CD14-positive monocyte (primary cell): ENCODE measurements around the gene SIMC1. TPM values are rescaled to one million over a fixed set of nuclear protein-coding genes. Genes with fewer than 3 reads are reported as not detected.
A peak's percentile ranks its signal among the peaks of the same experiment; 100 is the strongest.

Experiments
- DNase-seq, 3 donors: peaks; one replicate each; pipeline ENCODE4 v3.0.0-alpha.2; 2011 to 2022
- H2AFZ ChIP-seq: 2 replicates; pipeline ENCODE4 v1.6.0; 2012; ENCODE audit warnings: mild to moderate bottlenecking, low read depth, low read length, inconsistent platforms; ENCODE audit not compliant: insufficient read depth, poor library complexity, severe bottlenecking
- H3K27ac ChIP-seq, 2 donors: 1 replicate in 1 of 2; 2 replicates in 1 of 2; pipeline ENCODE4 v1.5.1; 2012 to 2013; ENCODE audit warnings: low read length in 2 of 2, control low read depth in 1 of 2, inconsistent platforms in 1 of 2, low read depth in 1 of 2, mild to moderate bottlenecking in 1 of 2
- H3K27me3 ChIP-seq, 2 donors: one replicate each; pipeline versions ENCODE4 v1.6.0 to v1.6.1; 2011 to 2013; ENCODE audit warnings: low read length in 2 of 2; ENCODE audit not compliant: control insufficient read depth in 2 of 2, insufficient read depth in 2 of 2
- H3K36me3 ChIP-seq, 2 donors: replicated peaks in 1 of 2; 1 replicate in 1 of 2; 2 replicates in 1 of 2; pipeline versions ENCODE4 v1.5.1 to v1.6.1; 2012 to 2013; ENCODE audit warnings: low read length in 2 of 2, control low read depth in 1 of 2, inconsistent platforms in 1 of 2, mild to moderate bottlenecking in 1 of 2; ENCODE audit not compliant: insufficient read depth in 2 of 2, control insufficient read depth in 1 of 2
- H3K4me1 ChIP-seq, 2 donors: 1 replicate in 1 of 2; 2 replicates in 1 of 2; pipeline versions ENCODE4 v1.5.1 to v1.6.1; 2012 to 2013; ENCODE audit warnings: low read length in 2 of 2, control low read depth in 1 of 2, inconsistent platforms in 1 of 2, mild to moderate bottlenecking in 1 of 2, moderate library complexity in 1 of 2; ENCODE audit not compliant: insufficient read depth in 2 of 2, control insufficient read depth in 1 of 2
- H3K4me2 ChIP-seq: replicated peaks from 2 replicates; pipeline ENCODE3; 2012; ENCODE audit warnings: low read length, moderate library complexity, mild to moderate bottlenecking; ENCODE audit not compliant: poor library complexity, severe bottlenecking; ENCODE audit errors: extremely low read depth
- H3K4me3 ChIP-seq, 3 experiments: fragments of 200-600 bp in 1 of 3; sonication (generic) in 1 of 3; replicated peaks in 1 of 3; 1 replicate in 2 of 3; 2 replicates in 1 of 3; pipeline ENCODE4 v1.5.1; 2011 to 2013; ENCODE audit warnings: low read length in 3 of 3, mild to moderate bottlenecking in 3 of 3, control low read depth in 2 of 3, low read depth in 2 of 3, inconsistent platforms in 1 of 3, moderate library complexity in 1 of 3
- H3K79me2 ChIP-seq: 2 replicates; pipeline ENCODE4 v1.6.0; 2012; ENCODE audit warnings: mild to moderate bottlenecking, control low read depth, inconsistent platforms, low read length, moderate library complexity; ENCODE audit not compliant: insufficient read depth
- H3K9ac ChIP-seq: 2 replicates; pipeline ENCODE4 v1.6.0; 2017; ENCODE audit warnings: low read length, mild to moderate bottlenecking; ENCODE audit not compliant: insufficient read depth, poor library complexity, severe bottlenecking
- H3K9me3 ChIP-seq, 2 donors: replicated peaks in 1 of 2; 1 replicate in 1 of 2; 2 replicates in 1 of 2; pipeline versions ENCODE4 v1.5.1 to v1.6.1; 2012 to 2013; ENCODE audit warnings: low read length in 2 of 2, control low read depth in 1 of 2; ENCODE audit not compliant: control insufficient read depth in 1 of 2, insufficient read depth in 1 of 2
- H4K20me1 ChIP-seq: 2 replicates; pipeline ENCODE4 v1.6.0; 2012; ENCODE audit warnings: mild to moderate bottlenecking, low read length, control low read depth, moderate library complexity; ENCODE audit not compliant: insufficient read depth
- H3K27ac Mint-ChIP-seq, 7 donors: one replicate each; pipeline ENCODE4 v1.8.0; 2020; ENCODE audit warnings: mild to moderate bottlenecking in 7 of 7, mixed read lengths in 7 of 7, moderate library complexity in 6 of 7, inconsistent platforms in 2 of 7
- H3K27me3 Mint-ChIP-seq, 3 donors: one replicate each; pipeline ENCODE4 v1.8.0; 2021 to 2022; ENCODE audit warnings: low read depth in 3 of 3, mild to moderate bottlenecking in 3 of 3, mixed read lengths in 3 of 3, moderate library complexity in 3 of 3, inconsistent platforms in 1 of 3
- H3K36me3 Mint-ChIP-seq, 2 donors: one replicate each; pipeline ENCODE4 v1.8.0; 2020; ENCODE audit warnings: mixed read lengths in 2 of 2, inconsistent platforms in 1 of 2, mild to moderate bottlenecking in 1 of 2
- H3K4me1 Mint-ChIP-seq: one replicate; pipeline ENCODE4 v1.8.0; 2020; ENCODE audit warnings: mild to moderate bottlenecking, mixed read lengths
- H3K4me3 Mint-ChIP-seq, 2 donors: one replicate each; pipeline ENCODE4 v1.8.0; 2020; ENCODE audit warnings: mild to moderate bottlenecking in 2 of 2, mixed read lengths in 2 of 2, moderate library complexity in 1 of 2
- H3K9me3 Mint-ChIP-seq, 7 donors: one replicate each; pipeline ENCODE4 v1.8.0; 2020 to 2022; ENCODE audit warnings: mixed read lengths in 7 of 7, mild to moderate bottlenecking in 6 of 7, moderate library complexity in 6 of 7, inconsistent platforms in 2 of 7
- WGBS: methylation state at CpG from one replicate; pipeline ENCODE4 v1.1.5; 2013; ENCODE audit warnings: missing lambda C conversion rate; ENCODE audit not compliant: insufficient coverage; 5-methylcytosine and 5-hydroxymethylcytosine counted together
- intact Hi-C, 2 donors: fragments of 100-400 bp; cut with micrococcal nuclease; formaldehyde crosslinking; loops; one replicate each; pipeline versions ENCODE4 v1.15.0 to v1.15.1; 2023
- polyA plus RNA-seq, 3 donors: library from polyadenylated mRNA; depleted of rRNA in 1 of 3; unstranded in 2 of 3; stranded (reverse) in 1 of 3; fragments of 300-500 nt in 2 of 3; fragments of >200 nt in 1 of 3; fragmentation: Illumina TruSeq in 2 of 3; gene quantifications; 1 replicate in 2 of 3; 2 replicates in 1 of 3; pipeline ENCODE4 v1.2.3, GENCODE V29; 2012 to 2021
- TF ChIP-seq, protein P1 (sequence below): fragments of 200-600 bp; IDR thresholded peaks from one replicate; pipeline ENCODE4 v1.8.0; 2022; ENCODE audit warnings: antibody characterized with exemption, mild to moderate bottlenecking

SIMC1 gene
- polyA plus RNA-seq, 3 donors: 2.3 to 8.4 (median 3.7) TPM

DNA sequence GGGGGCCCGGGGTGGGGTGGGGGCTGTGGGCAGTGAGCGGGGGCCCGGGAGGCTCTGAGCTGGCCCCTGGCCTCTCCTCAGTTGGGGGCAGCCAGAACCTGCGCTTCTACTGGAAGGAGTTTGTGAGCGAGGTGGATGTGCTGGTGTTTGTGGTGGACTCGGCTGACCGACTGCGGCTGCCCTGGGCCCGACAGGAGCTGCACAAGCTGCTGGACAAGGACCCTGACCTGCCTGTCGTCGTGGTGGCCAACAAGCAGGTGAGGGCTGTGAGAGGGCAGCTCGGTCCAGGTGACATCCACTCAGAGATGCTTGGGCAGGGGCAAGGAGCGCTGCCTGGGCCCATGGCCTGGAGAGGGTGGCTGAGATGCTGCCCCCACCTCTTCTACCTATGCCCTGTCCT lies 130.5 kb downstream of the SIMC1 start:
- Histone ChIP-seq H3K27me3 (peaks cover 20 to 40% of the 10 kb centered on the region in 2 donors), H3K36me3 (no peaks in the 10 kb centered on the region), H3K9me3 (no peaks in the 10 kb centered on the region), H3K4me2 (no peak overlapping the region), H3K4me3 (no peak overlapping the region), H2AFZ (no peak overlapping the region), H3K4me1 (peaks cover 22 to 38% of the 10 kb centered on the region in 2 donors), H3K79me2 (no peaks in the 10 kb centered on the region), H3K27ac (no peak overlapping the region), H3K9ac (no peak overlapping the region), H4K20me1 (no peaks in the 10 kb centered on the region)
- intact Hi-C loops: no loop called here
- Mint-ChIP-seq H3K4me1 (peaks cover 23% of the 10 kb centered on the region), H3K36me3 (peaks cover 0 to 3% of the 10 kb centered on the region in 2 donors), H3K9me3 (peaks cover 0 to 20% (median 4%) of the 10 kb centered on the region in 7 donors), H3K27ac (no peak overlapping the region), H3K27me3 (peaks cover 32 to 45% (median 36%) of the 10 kb centered on the region in 3 donors), H3K4me3 (no peak overlapping the region)
- no peak for DNase-seq
- TF ChIP-seq, protein P1, sequence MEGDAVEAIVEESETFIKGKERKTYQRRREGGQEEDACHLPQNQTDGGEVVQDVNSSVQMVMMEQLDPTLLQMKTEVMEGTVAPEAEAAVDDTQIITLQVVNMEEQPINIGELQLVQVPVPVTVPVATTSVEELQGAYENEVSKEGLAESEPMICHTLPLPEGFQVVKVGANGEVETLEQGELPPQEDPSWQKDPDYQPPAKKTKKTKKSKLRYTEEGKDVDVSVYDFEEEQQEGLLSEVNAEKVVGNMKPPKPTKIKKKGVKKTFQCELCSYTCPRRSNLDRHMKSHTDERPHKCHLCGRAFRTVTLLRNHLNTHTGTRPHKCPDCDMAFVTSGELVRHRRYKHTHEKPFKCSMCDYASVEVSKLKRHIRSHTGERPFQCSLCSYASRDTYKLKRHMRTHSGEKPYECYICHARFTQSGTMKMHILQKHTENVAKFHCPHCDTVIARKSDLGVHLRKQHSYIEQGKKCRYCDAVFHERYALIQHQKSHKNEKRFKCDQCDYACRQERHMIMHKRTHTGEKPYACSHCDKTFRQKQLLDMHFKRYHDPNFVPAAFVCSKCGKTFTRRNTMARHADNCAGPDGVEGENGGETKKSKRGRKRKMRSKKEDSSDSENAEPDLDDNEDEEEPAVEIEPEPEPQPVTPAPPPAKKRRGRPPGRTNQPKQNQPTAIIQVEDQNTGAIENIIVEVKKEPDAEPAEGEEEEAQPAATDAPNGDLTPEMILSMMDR: no peak
- WGBS: 98% methylated on average over 11 of the region's 13 CpGs

DNA sequence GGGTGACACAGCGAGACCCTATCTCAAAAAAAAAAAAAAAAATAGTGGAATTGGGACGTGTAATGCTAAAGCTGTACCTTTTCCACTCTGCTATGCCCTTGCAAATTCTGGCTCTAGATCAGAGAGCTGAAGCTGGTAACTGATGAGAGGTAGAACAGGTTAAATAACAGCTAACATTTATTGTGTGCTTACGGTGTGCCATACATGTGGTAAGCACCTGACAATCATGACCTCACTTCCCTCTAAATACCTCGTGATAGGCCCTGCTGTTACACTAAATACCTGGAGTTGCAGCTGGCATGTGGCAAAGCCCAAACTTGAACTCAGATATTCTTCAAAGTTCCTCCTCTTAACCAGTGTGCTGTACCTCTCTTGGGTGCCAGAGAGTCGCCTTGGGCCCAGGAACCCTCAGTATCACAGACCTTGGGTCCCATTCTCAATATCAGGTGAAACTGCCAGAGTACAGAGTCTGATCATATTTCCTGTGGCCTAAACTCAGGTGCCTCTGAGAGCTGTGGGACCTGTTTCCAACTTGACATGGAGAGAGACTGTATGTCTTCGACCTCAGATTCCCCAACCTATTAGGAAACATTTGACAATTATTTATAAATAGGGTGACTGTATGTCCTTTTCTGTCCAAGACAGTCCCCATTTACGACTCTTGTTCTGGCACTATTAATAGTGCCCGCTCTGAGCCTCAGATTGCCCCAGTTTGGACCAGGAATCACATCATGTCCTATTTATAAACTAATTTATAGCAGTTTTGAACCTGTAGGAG lies 131.9 kb downstream of the SIMC1 start:
- Histone ChIP-seq H3K27ac (no peak overlapping the region), H3K27me3 (peaks cover 13 to 27% of the 10 kb centered on the region in 2 donors), H3K36me3 (no peaks in the 10 kb centered on the region), H3K4me1 (peaks cover 18 to 33% of the 10 kb centered on the region in 2 donors), H4K20me1 (no peaks in the 10 kb centered on the region), H3K4me3 (no peak overlapping the region), H3K79me2 (no peaks in the 10 kb centered on the region), H2AFZ (no peak overlapping the region), H3K4me2 (no peak overlapping the region), H3K9ac (no peak overlapping the region), H3K9me3 (no peaks in the 10 kb centered on the region)
- Mint-ChIP-seq H3K4me3 (no peak overlapping the region), H3K4me1 (peaks cover 18% of the 10 kb centered on the region), H3K36me3 (peaks cover 0 to 3% of the 10 kb centered on the region in 2 donors), H3K9me3 (peaks cover 0 to 11% (median 2%) of the 10 kb centered on the region in 7 donors), H3K27ac (peak overlapping the region in 1 of 7 donors; percentile 10), H3K27me3 (peaks cover 19 to 31% (median 22%) of the 10 kb centered on the region in 3 donors)
- TF ChIP-seq, protein P1: no peak
- no peak for DNase-seq
- 81% methylated on average over 2 of the region's 8 CpGs for WGBS
- intact Hi-C loops: no loop called here
